SH-SY5Y (cell line): ENCODE measurements around the gene IQGAP1.

ENCODE experiments used
- GATA2 ChIP-seq: IDR thresholded peaks from 2 replicates; pipeline ENCODE4 v1.6.1; 2011; ENCODE audit warnings: mild to moderate bottlenecking, low read depth, low read length
- GATA3 ChIP-seq: IDR thresholded peaks from 2 replicates; pipeline ENCODE4 v1.6.1; 2011; ENCODE audit warnings: low read depth, mild to moderate bottlenecking, low read length, moderate library complexity

GRCh38 chr15:90388462-90389380 is 679 bp downstream of the IQGAP1 start:
- TF ChIP-seq GATA3 = no peak
- no peak for TF ChIP-seq GATA2
